ENCODE results near the gene ZNF280B. TPM values are rescaled to one million over a fixed set of nuclear protein-coding genes. Genes with fewer than 3 reads are reported as not detected.

ZNF280B gene
- total and polyA plus RNA-seq, 2 donors (not counting 1 experiment from before 2014, with no cell fraction given) = 0.67 to 3.5 TPM

GRCh38 chr22:22548910-22549309 is 40.4 kb upstream of the ZNF280B start:
- intact Hi-C loops (cut with micrococcal nuclease) = loop anchor here (5.0 kb wide), 1 partner anchor 38 kb away; no protein-coding TSS in a partner anchor
- Mint-ChIP-seq H3K27me3 (no peaks in the 10 kb centered on the region), H3K4me1 (peaks cover 10% of the 10 kb centered on the region), H3K4me3 (no peak overlapping the region), H3K27ac (no peak overlapping the region), H3K9me3 (ENCODE audit: insufficient read depth) (no peaks in the 10 kb centered on the region)
- H3K4me3 ChIP-seq (ENCODE audit: control extremely low read depth in 1 of 5, extremely low read depth in 1 of 5, insufficient read depth in 1 of 5, low read depth in 2 of 5, low read length in 4 of 5) = no peak overlapping the region
- DNase-seq (no peak), ATAC-seq (ENCODE audit: low read depth) (no peak)
- no peaks in the 10 kb centered on the region for H3K79me2 ChIP-seq (ENCODE audit: control insufficient read depth, insufficient read depth, low read length)
- no peak overlapping the region for H2AFZ ChIP-seq (ENCODE audit: insufficient read depth, low read depth, low read length, poor library complexity, severe bottlenecking)
- H3K9ac ChIP-seq (ENCODE audit: low read length) = no peak overlapping the region
- peaks cover 0 to 12% of the 10 kb centered on the region in 2 donors for H3K4me1 ChIP-seq (ENCODE audit: control insufficient read depth in 2 of 2, insufficient read depth in 2 of 2, low read length in 2 of 2)
- ChIA-PET CTCF (no interaction called here), POLR2A (no interaction called here)
- H3K9me3 ChIP-seq (ENCODE audit: control extremely low read depth in 1 of 3, control insufficient read depth in 2 of 3, insufficient read depth in 1 of 3, low read length in 2 of 3) = no peaks in the 10 kb centered on the region
- H3K27ac ChIP-seq (ENCODE audit: low read length in 2 of 2) = no peak overlapping the region
- H4K20me1 ChIP-seq (ENCODE audit: control insufficient read depth, insufficient read depth, low read length, poor library complexity, severe bottlenecking) = no peaks in the 10 kb centered on the region
- no peaks in the 10 kb centered on the region for H3K27me3 ChIP-seq (replicated peaks in 1 of 4; ENCODE audit: control extremely low read depth in 1 of 4, control insufficient read depth in 3 of 4, insufficient read depth in 4 of 4, low read length in 3 of 4)
- 100% methylated on average over 1 of the region's 1 CpG for WGBS (ENCODE audit: insufficient coverage)
- H3K36me3 ChIP-seq (replicated peaks in 1 of 2; ENCODE audit: control extremely low read depth in 1 of 2, control insufficient read depth in 1 of 2, extremely low read depth in 1 of 2, insufficient read depth in 2 of 2, low read length in 1 of 2) = no peaks in the 10 kb centered on the region
- TF ChIP-seq EZH2 (IDR thresholded peaks at IDR 0.05; ENCODE audit: borderline replicate concordance, insufficient read depth, low read depth, low read length, poor library complexity, severe bottlenecking) = no peak
- TF ChIP-seq CTCF (IDR thresholded peaks at IDR 0.05) = no peak
- H3K4me2 ChIP-seq (replicated peaks; ENCODE audit: low read depth, low read length, poor library complexity, severe bottlenecking) = no peak overlapping the region

GRCh38 chr22:22548317-22548716 is 39.8 kb upstream of the ZNF280B start:
- H3K9me3 ChIP-seq (ENCODE audit: control extremely low read depth in 1 of 3, control insufficient read depth in 2 of 3, insufficient read depth in 1 of 3, low read length in 2 of 3) = no peaks in the 10 kb centered on the region
- POLR2A ChIA-PET = no interaction called here
- H4K20me1 ChIP-seq (ENCODE audit: control insufficient read depth, insufficient read depth, low read length, poor library complexity, severe bottlenecking) = no peaks in the 10 kb centered on the region
- no peak for DNase-seq
- H3K4me1 Mint-ChIP-seq = peaks cover 10% of the 10 kb centered on the region
- 71% methylated on average over 6 of the region's 9 CpGs for WGBS (ENCODE audit: insufficient coverage)
- no peak overlapping the region for H3K4me3 ChIP-seq (ENCODE audit: control extremely low read depth in 1 of 5, extremely low read depth in 1 of 5, insufficient read depth in 1 of 5, low read depth in 2 of 5, low read length in 4 of 5)
- H3K79me2 ChIP-seq (ENCODE audit: control insufficient read depth, insufficient read depth, low read length) = no peaks in the 10 kb centered on the region
- no peaks in the 10 kb centered on the region for H3K36me3 ChIP-seq (replicated peaks in 1 of 2; ENCODE audit: control extremely low read depth in 1 of 2, control insufficient read depth in 1 of 2, extremely low read depth in 1 of 2, insufficient read depth in 2 of 2, low read length in 1 of 2)
- H3K4me2 ChIP-seq (replicated peaks; ENCODE audit: low read depth, low read length, poor library complexity, severe bottlenecking) = peak overlapping the region; percentile 32
- no peak overlapping the region for H3K9ac ChIP-seq (ENCODE audit: low read length)
- no peaks in the 10 kb centered on the region for H3K27me3 Mint-ChIP-seq
- no peak overlapping the region for H2AFZ ChIP-seq (ENCODE audit: insufficient read depth, low read depth, low read length, poor library complexity, severe bottlenecking)
- intact Hi-C loops (cut with micrococcal nuclease) = loop anchor here (5.0 kb wide), 1 partner anchor 39 kb away; no protein-coding TSS in a partner anchor
- no peaks in the 10 kb centered on the region for H3K9me3 Mint-ChIP-seq (ENCODE audit: insufficient read depth)
- H3K4me1 ChIP-seq (ENCODE audit: control insufficient read depth in 2 of 2, insufficient read depth in 2 of 2, low read length in 2 of 2) = peaks cover 0 to 12% of the 10 kb centered on the region in 2 donors
- H3K27ac ChIP-seq (ENCODE audit: low read length in 2 of 2) = no peak overlapping the region
- no peak overlapping the region for H3K4me3 Mint-ChIP-seq
- H3K27me3 ChIP-seq (replicated peaks in 1 of 4; ENCODE audit: control extremely low read depth in 1 of 4, control insufficient read depth in 3 of 4, insufficient read depth in 4 of 4, low read length in 3 of 4) = no peaks in the 10 kb centered on the region
- ATAC-seq (ENCODE audit: low read depth) = no peak
- H3K27ac Mint-ChIP-seq = no peak overlapping the region
- TF ChIP-seq EZH2 (IDR thresholded peaks at IDR 0.05; ENCODE audit: borderline replicate concordance, insufficient read depth, low read depth, low read length, poor library complexity, severe bottlenecking) (no peak), CTCF (IDR thresholded peaks at IDR 0.05) (no peak)
- CTCF ChIA-PET = no interaction called here
